Skeletal muscle satellite cell (primary cell): Measurements from ENCODE around the gene M1AP.
A peak's percentile ranks its signal among the peaks of the same experiment; 100 is the strongest.

Source experiments
- H3K27me3 ChIP-seq: 2 replicates; pipeline ENCODE4 v1.7.0; 2013; ENCODE audit warnings: low read length; ENCODE audit not compliant: control insufficient read depth, insufficient read depth
- H3K36me3 ChIP-seq: 2 replicates; pipeline ENCODE4 v1.7.0; 2013; ENCODE audit warnings: mild to moderate bottlenecking, control low read depth, low read length; ENCODE audit not compliant: insufficient read depth
- H3K4me1 ChIP-seq: 2 replicates; pipeline ENCODE4 v1.7.0; 2013; ENCODE audit warnings: low read length; ENCODE audit not compliant: control insufficient read depth, insufficient read depth
- H3K4me2 ChIP-seq: 2 replicates; pipeline ENCODE4 v1.7.0; 2013; ENCODE audit warnings: mild to moderate bottlenecking, low read length
- H3K4me3 ChIP-seq: 2 replicates; pipeline ENCODE4 v1.7.0; 2013; ENCODE audit warnings: low read length
- H3K9ac ChIP-seq: 2 replicates; pipeline ENCODE4 v1.7.0; 2013; ENCODE audit warnings: mild to moderate bottlenecking, low read depth, low read length, moderate library complexity
- H3K9me3 ChIP-seq: replicated peaks from 2 replicates; pipeline ENCODE4 v1.7.0; 2013; ENCODE audit warnings: mild to moderate bottlenecking, control low read depth, low read length

The M1AP gene

DNA sequence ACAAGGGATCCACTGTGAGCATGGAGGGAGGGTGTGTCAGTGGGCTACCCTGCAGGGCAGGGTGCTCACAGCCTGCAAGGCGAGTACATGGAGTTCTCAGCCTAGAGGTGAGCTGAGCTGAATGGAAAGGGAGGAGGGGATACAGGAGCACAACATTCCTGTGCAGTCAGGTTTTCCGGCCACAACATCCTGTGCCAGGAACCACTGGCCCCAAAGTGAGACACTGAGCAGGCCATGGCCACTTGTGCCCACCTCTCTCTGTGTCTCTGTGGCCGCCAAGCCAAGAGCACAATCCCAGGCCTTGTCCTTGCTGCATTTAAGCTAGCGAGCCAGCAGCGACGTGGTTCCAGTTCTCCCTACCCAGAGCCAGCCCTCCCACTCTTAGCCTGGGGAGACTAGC, 87.5 kb downstream of the M1AP start:
- H3K9me3 ChIP-seq = no peaks in the 10 kb centered on the region
- no peak overlapping the region for H3K9ac ChIP-seq
- peaks cover 15% of the 10 kb centered on the region for H3K36me3 ChIP-seq
- no peak overlapping the region for H3K4me3 ChIP-seq
- H3K4me2 ChIP-seq = no peak overlapping the region
- peaks cover 47% of the 10 kb centered on the region for H3K4me1 ChIP-seq
- H3K27me3 ChIP-seq = no peaks in the 10 kb centered on the region

DNA sequence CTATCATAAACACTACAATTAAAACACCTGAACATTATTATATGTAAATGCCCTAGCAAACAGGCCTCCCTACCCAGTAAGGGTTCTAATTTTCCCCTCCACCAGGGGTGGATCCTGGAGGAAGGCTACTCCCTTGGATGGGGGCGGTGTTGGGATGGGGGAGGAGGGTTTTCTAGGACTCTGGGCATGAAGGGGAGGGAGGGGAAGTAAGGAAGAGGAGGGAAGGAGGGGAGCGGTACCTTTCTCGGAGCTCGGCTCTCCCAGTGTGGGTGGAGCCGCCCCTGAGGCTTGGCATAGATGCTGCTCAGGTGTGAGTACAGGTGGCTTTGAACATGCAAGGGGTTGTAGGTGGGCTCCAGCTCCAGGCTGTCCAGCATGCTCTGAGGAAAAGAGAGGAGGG, 88.2 kb downstream of the M1AP start:
- Histone ChIP-seq H3K9me3 (no peaks in the 10 kb centered on the region), H3K4me2 (no peak overlapping the region), H3K4me1 (peaks cover 52% of the 10 kb centered on the region), H3K27me3 (no peaks in the 10 kb centered on the region), H3K4me3 (no peak overlapping the region), H3K9ac (no peak overlapping the region), H3K36me3 (peaks cover 15% of the 10 kb centered on the region)

DNA sequence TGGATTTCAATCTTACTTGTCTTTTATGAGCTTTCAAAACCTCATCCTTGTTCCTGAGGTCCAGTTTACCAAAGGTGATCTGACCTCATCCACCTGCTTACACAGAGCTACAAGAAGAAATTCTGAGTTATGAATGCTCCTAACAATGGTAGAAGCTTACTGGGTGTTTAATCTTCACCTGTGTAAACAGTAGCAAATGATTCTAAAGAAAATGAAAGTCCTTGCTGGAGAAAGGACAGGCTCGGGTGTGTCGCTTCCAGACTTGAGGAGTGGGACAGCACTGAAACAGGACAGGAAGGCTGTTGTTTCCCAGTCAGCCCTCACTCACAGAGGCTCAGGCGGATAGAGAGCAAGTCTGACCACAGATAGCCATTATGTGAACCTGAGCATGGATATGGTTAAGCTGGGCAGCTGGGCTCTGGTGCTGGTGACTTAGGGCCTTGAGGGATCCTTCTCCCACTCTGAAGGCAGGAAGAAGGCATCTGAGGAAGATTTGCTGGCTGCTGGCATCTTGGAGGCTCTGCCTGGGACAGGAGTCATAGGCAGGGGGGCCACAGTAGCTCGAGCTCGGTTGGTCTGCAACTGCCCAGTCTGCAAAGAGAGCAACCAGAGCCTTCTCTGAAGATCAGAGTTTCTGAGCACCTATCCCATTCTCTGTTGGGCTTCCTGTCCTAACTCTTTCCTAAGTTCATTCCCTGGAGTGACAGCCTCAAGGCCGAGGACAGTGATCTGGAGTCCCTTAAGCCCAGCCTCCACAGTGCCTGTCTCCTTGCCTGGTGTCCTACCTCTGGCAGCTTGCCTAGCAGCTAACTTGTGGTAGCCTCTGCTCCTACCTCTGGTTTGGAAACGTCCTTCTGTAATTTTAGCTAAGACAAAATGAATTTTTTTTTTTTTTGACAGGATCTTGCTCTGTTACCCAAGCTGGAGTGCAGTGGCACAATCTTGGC, 89.6 kb downstream of the M1AP start:
- H3K4me1 ChIP-seq = peaks cover 41% of the 10 kb centered on the region

DNA sequence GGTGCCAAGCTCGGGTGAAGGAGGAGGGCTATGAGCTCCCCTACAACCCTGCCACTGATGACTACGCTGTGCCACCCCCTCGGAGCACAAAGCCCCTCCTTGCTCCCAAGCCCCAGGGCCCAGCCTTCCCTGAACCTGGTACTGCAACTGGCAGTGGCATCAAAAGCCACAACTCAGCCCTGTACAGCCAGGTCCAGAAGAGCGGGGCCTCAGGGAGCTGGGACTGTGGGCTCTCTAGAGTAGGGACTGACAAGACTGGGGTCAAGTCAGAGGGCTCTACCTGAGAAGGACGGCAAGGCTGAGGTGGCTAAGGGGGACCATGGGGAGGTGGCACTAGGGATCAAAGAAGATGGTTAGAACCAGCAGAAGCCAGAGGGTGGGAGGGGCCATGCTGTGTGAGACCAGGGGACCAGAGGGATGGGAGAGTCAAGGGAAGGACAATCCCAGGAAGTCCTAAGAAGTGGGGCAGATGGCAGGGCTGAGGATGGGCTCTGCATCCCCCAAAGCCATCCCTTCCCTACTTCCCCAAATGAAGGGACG, 91.2 kb downstream of the M1AP start:
- H3K4me1 ChIP-seq = peaks cover 42% of the 10 kb centered on the region
- H3K27me3 ChIP-seq = no peaks in the 10 kb centered on the region
- no peak overlapping the region for H3K9ac ChIP-seq
- H3K4me3 ChIP-seq = no peak overlapping the region
- H3K36me3 ChIP-seq = peaks cover 15% of the 10 kb centered on the region
- H3K4me2 ChIP-seq = no peak overlapping the region
- no peaks in the 10 kb centered on the region for H3K9me3 ChIP-seq

More for the DNA sequence above, 89.6 kb downstream of the M1AP start:
- H3K9ac ChIP-seq = no peak overlapping the region
- no peak overlapping the region for H3K4me2 ChIP-seq
- H3K36me3 ChIP-seq = peaks cover 15% of the 10 kb centered on the region
- no peak overlapping the region for H3K4me3 ChIP-seq
- no peaks in the 10 kb centered on the region for H3K9me3 ChIP-seq
- no peaks in the 10 kb centered on the region for H3K27me3 ChIP-seq

DNA sequence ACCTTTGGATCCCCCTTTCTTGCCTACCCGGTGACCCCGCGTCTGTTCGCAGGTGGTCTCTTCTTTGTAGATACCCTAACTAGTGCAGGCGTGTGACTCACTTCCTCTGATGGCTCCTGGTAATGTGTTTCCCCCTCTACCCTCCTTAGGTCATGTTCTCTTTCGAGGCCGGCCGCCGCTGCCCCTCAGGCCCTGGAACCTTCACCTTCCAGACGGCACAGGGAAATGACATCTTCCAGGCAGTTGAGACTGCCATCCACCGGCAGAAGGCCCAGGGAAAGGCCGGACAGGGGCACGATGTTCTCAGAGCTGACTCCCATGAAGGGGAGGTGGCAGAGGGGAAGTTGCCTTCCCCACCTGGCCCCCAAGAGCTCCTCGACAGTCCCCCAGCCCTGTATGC, 92.0 kb downstream of the M1AP start:
- Histone ChIP-seq H3K9me3 (no peaks in the 10 kb centered on the region), H3K4me1 (peaks cover 47% of the 10 kb centered on the region), H3K36me3 (peaks cover 15% of the 10 kb centered on the region), H3K4me3 (peak overlapping the region; percentile 100), H3K4me2 (peak overlapping the region; percentile 98), H3K9ac (no peak overlapping the region), H3K27me3 (no peaks in the 10 kb centered on the region)

DNA sequence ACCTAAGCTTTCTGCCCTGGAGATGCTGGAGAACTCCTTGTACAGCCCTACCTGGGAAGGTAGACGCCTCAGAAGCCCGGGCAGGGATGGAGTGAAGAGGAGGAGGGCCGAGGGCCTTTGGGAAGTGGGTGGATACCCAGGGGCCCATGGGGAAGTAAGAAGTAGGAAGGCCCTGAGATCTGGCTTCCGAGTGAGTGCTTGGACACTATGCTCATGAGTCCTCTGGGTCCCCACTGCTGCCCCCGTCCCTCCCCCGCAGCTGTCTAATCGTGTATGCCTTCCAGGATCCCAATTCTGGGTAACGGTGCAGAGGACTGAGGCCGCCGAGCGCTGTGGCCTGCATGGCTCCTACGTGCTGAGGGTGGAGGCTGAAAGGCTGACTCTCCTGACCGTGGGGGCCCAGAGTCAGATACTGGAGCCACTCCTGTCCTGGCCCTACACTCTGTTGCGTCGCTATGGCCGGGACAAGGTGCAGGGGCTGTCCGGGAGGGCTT, 92.5 kb downstream of the M1AP start:
- Histone ChIP-seq H3K9me3 (no peaks in the 10 kb centered on the region), H3K27me3 (no peaks in the 10 kb centered on the region), H3K4me1 (peaks cover 45% of the 10 kb centered on the region), H3K9ac (peak overlapping the region; percentile 94), H3K4me3 (peak overlapping the region; percentile 100), H3K4me2 (peak overlapping the region; percentile 98), H3K36me3 (peaks cover 15% of the 10 kb centered on the region)

DNA sequence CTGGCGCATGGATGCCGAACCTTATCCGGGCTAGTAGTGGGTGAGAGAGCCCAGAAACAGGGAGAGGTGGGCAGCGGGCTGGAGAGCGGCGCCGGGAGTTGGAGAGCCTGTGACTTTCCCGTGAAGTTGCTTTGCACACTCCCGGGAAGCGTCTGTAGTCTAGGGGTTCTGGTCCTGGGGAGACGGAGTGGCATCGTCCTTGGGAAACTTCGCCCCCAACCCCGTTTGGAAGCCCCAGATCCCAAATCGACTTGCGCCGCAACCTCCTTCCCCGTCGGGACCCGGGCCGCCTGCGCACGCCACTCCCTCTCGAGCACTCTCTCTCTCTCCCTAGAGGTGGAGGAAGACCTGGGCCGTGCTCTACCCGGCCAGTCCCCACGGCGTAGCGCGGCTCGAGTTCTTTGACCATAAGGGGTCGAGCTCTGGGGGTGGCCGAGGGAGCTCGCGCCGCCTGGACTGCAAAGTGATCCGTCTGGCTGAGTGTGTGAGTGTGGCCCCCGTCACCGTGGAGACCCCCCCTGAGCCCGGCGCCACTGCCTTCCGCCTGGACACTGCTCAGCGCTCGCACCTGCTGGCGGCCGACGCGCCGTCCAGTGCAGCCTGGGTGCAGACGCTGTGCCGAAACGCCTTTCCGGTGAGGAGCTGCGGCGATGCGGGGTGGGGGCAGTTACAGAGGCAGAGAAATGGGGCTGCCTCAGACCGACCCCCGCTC, 93.2 kb downstream of the M1AP start:
- peak overlapping the region; percentile 100 for H3K4me3 ChIP-seq
- H3K27me3 ChIP-seq = no peaks in the 10 kb centered on the region
- peak overlapping the region; percentile 94 for H3K9ac ChIP-seq
- no peaks in the 10 kb centered on the region for H3K9me3 ChIP-seq
- peaks cover 41% of the 10 kb centered on the region for H3K4me1 ChIP-seq
- H3K36me3 ChIP-seq = peaks cover 17% of the 10 kb centered on the region
- H3K4me2 ChIP-seq = peak overlapping the region; percentile 98

DNA sequence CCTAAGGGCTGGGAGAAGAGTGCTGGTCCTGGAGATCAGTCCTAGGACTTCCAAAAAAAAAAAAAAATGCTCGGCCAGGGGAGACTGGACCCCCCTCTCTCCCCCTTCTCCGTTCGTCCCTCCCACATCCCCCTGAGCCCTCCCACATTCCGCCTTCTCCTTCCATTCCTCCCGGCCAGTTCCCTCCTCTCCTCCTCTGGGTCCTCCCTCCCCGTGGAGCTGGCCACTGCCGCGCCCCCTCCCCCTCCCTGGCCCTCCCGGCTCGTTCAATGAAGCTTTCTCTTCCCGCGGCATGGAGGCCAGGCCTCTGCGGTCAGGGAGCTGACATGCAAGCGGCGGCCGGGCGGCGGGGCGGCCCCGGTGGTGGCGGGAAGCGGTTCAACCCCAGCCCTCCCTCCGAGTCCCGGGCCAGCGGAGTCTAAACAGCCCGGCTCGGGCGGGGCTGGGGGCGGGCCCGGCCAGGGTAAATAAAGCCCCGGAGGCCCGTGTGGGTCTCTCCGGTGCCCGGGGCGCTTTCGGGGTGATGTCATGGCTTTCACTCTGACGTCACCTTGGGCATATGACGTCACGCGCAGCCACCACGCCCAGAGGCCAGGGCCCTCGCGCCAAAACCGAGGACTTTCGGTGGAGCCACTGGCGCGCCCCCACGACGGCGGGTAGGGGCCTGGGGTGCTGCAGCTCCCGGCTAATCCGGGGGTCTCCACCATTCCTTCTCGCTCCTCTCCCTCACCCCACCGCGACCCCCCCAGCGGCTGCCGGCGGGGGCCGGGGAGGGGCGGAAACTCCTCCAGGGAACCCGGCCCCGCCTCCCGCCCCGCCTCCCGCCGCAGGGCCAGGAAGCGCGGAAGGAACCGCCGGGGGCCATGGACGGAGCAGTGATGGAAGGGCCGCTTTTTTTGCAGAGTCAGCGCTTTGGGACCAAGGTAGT, 94.0 kb downstream of the M1AP start, which contains the start of the genes DOK1 and LOXL3:
TSS of gene DOK1 (plus strand) at position 829 of the 928 bp plus-strand sequence. CDS start at position 864, 35 bp downstream.
TSS of gene LOXL3 (minus strand) at position 51 of the 928 bp plus-strand sequence. CDS start 1,308 bp downstream, outside the sequence.
- no peaks in the 10 kb centered on the region for H3K27me3 ChIP-seq
- peaks cover 22% of the 10 kb centered on the region for H3K36me3 ChIP-seq
- H3K9ac ChIP-seq = peak within 1 kb of the TSS; percentile 94
- peak within 1 kb of the TSS; percentile 98 for H3K4me2 ChIP-seq
- peaks cover 47% of the 10 kb centered on the region for H3K4me1 ChIP-seq
- H3K4me3 ChIP-seq = peak within 1 kb of the TSS; percentile 100
- H3K9me3 ChIP-seq = no peaks in the 10 kb centered on the region

DNA sequence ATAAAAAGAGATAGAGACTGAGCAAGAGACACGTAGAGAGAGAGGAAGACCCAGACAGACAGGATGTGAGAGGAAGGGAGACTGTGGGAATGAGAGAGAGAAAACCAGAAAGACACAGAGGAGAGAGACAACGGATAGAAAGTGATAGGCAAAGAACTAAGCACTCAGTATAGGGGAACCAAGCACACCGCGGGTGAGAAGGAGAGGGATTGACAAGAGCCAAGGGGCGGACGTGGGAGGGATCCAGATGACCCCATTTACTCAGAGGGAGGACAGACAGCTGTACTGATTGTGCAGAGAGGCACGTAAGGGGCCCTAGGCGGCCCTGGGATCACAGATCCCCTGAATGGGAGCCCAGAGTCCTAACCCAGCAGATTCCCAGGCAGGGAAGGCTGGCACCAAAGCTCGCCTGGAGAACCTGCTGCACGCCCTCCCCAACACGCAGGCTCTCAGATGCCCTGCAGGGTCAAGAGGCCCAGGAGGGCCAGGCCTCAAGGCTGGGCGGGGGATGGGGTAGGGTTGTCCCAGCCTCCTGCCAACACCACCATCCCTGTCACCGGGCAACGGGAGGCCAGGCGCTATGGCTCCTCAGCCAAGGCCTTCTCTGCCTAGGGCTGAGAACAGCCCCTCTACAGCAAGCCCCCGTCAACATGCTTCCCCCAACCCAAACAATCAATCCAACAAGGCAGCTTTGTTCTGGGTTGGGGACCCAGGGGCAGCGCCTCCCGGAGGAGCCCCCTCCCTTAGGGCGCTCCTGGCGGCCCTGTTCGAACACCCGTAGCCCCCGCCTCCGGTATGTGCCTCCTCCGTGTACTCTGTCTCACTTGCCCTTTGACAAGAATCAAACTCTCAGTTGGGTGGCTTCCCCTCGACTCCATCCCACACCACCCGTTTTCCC, 95.0 kb downstream of the M1AP start:
- peak overlapping the region; percentile 98 for H3K4me2 ChIP-seq
- H3K4me1 ChIP-seq = peaks cover 55% of the 10 kb centered on the region
- H3K36me3 ChIP-seq = peaks cover 22% of the 10 kb centered on the region
- H3K27me3 ChIP-seq = no peaks in the 10 kb centered on the region
- no peaks in the 10 kb centered on the region for H3K9me3 ChIP-seq
- H3K4me3 ChIP-seq = peak overlapping the region; percentile 100
- H3K9ac ChIP-seq = peak overlapping the region; percentile 94
